ENCODE results near the gene SIVA1. TPM values are rescaled to one million over a fixed set of nuclear protein-coding genes. Genes with fewer than 3 reads are reported as not detected.

SIVA1 gene
- total and polyA plus RNA-seq, 2 of the 4 experiments (the other 2 are of a cell fraction), result 166 to 184 TPM

DNA sequence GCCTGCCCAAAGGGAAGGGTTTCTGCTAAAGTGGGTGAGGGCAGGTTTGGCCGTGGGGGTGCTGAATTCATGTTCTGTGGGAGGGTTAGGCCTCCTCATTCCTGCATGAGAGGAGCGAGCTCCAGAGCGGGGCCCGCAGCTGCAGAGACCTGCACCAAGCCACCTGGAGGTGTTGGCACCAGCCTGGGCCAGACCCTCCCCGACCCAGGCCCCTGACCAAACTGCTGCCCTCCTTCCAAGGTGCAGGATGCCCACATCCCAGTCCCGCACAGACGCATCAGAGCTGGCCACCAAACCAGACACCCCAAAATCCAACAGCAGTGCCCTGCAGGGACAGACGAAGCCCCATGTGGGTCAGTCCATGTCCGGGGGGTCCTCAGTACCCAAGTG is 18.4 kb upstream of the SIVA1 start:
- H3K9me3 ChIP-seq (ENCODE audit: control insufficient read depth, insufficient read depth, low read length), result no peaks in the 10 kb centered on the region
- no peak overlapping the region for H2AFZ ChIP-seq (replicated peaks; ENCODE audit: low read length, poor library complexity)
- no peaks in the 10 kb centered on the region for H3K27me3 ChIP-seq (ENCODE audit: control insufficient read depth, insufficient read depth, low read length)
- no peak overlapping the region for H2BK120ac ChIP-seq (ENCODE audit: low read depth, low read length)
- no peak overlapping the region for H3K56ac ChIP-seq (ENCODE audit: extremely low read depth, insufficient read depth, low read length)
- intact Hi-C loops (cut with micrococcal nuclease) (no loop called here), dilution Hi-C loops (cut with HindIII; ENCODE audit: low sequenced_read_pairs, unreplicated experiment) (no loop called here), in situ Hi-C loops (cut with MboI; ENCODE audit: low sequenced_read_pairs) (no loop called here)
- no TSS peak for BruUV-seq (replicated peaks)
- H2BK5ac ChIP-seq (ENCODE audit: low read depth, low read length, poor library complexity, severe bottlenecking), result no peak overlapping the region
- H3K4me2 ChIP-seq (ENCODE audit: low read depth, low read length), result no peak overlapping the region
- no peak overlapping the region for H4K8ac ChIP-seq (ENCODE audit: low read depth in 2 of 2, low read length in 2 of 2)
- 0 out of 2 replicates have a peak overlapping the region, but pooled peaks have one; percentile 29 for H2AK5ac ChIP-seq (ENCODE audit: low read depth, low read length)
- no peak overlapping the region for H3K9ac ChIP-seq (ENCODE audit: low read depth, low read length)
- no peak overlapping the region for H3K23ac ChIP-seq (ENCODE audit: low read depth, low read length)
- ChIA-PET CTCF (no interaction called here), POLR2A (ENCODE audit: unreplicated experiment) (no interaction called here)
- H4K20me1 ChIP-seq (ENCODE audit: insufficient read depth, low read length), result no peaks in the 10 kb centered on the region
- TF ChIP-seq, protein P1, sequence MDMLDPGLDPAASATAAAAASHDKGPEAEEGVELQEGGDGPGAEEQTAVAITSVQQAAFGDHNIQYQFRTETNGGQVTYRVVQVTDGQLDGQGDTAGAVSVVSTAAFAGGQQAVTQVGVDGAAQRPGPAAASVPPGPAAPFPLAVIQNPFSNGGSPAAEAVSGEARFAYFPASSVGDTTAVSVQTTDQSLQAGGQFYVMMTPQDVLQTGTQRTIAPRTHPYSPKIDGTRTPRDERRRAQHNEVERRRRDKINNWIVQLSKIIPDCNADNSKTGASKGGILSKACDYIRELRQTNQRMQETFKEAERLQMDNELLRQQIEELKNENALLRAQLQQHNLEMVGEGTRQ (IDR thresholded peaks at IDR 0.05; ENCODE audit: low read depth, low read length), result no peak
- TF ChIP-seq, protein P2, sequence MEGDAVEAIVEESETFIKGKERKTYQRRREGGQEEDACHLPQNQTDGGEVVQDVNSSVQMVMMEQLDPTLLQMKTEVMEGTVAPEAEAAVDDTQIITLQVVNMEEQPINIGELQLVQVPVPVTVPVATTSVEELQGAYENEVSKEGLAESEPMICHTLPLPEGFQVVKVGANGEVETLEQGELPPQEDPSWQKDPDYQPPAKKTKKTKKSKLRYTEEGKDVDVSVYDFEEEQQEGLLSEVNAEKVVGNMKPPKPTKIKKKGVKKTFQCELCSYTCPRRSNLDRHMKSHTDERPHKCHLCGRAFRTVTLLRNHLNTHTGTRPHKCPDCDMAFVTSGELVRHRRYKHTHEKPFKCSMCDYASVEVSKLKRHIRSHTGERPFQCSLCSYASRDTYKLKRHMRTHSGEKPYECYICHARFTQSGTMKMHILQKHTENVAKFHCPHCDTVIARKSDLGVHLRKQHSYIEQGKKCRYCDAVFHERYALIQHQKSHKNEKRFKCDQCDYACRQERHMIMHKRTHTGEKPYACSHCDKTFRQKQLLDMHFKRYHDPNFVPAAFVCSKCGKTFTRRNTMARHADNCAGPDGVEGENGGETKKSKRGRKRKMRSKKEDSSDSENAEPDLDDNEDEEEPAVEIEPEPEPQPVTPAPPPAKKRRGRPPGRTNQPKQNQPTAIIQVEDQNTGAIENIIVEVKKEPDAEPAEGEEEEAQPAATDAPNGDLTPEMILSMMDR (conservative IDR thresholded peaks at IDR 0.05; ENCODE audit: low read depth, low read length), result no peak
- TF ChIP-seq FOS (IDR thresholded peaks at IDR 0.05; ENCODE audit: low read depth, low read length) (no peak), MAZ (IDR thresholded peaks at IDR 0.05; ENCODE audit: borderline replicate concordance, low read depth, low read length) (no peak), CEBPB (IDR thresholded peaks at IDR 0.05; ENCODE audit: low read depth, low read length) (no peak), MXI1 (IDR thresholded peaks at IDR 0.05; ENCODE audit: borderline replicate concordance, low read depth, low read length) (no peak)
- H3K27ac ChIP-seq (ENCODE audit: insufficient read depth, low read length), result no peak overlapping the region
- H4K91ac ChIP-seq (ENCODE audit: insufficient read depth, low read depth, low read length), result no peak overlapping the region
- H2AK9ac ChIP-seq (replicated peaks; ENCODE audit: low read depth, low read length, poor library complexity), result no peak overlapping the region
- no peak overlapping the region for H3K4ac ChIP-seq (ENCODE audit: low read depth, low read length)
- no peak overlapping the region for H2BK20ac ChIP-seq (ENCODE audit: low read depth, low read length)
- DNase-seq, result no peak
- no peaks in the 10 kb centered on the region for H3K36me3 ChIP-seq (ENCODE audit: control insufficient read depth, insufficient read depth, low read length)
- H3K4me1 ChIP-seq (ENCODE audit: control insufficient read depth, insufficient read depth, low read length), result peaks cover 15% of the 10 kb centered on the region
- WGBS, 2 experiments (ENCODE audit: extremely low coverage in 2 of 2, insufficient read length in 1 of 2), result 92% methylated on average over 2 of the region's 9 CpGs; no CpG with 5 or more reads in 1 of the 2 experiments
- H4K5ac ChIP-seq (ENCODE audit: low read depth, low read length), result no peak overlapping the region
- H3K14ac ChIP-seq (replicated peaks; ENCODE audit: low read depth, low read length), result no peak overlapping the region
- no peak overlapping the region for H3K4me3 ChIP-seq (ENCODE audit: insufficient read depth, low read depth, low read length)
- no peak for ATAC-seq (ENCODE audit: low read depth)
- no peaks in the 10 kb centered on the region for H3K79me1 ChIP-seq (ENCODE audit: low read depth in 1 of 2, low read length in 2 of 2)
- H3K18ac ChIP-seq (ENCODE audit: low read depth, low read length), result no peak overlapping the region
- peaks cover 5% of the 10 kb centered on the region; the same call in 1 of the 2 replicates for H3K9me1 ChIP-seq (ENCODE audit: insufficient read depth, low read length)
- no peak overlapping the region for H2BK15ac ChIP-seq (ENCODE audit: low read depth, low read length)
